H9 (cell line): ENCODE results near the gene ZCCHC17. TPM values are rescaled to one million over a fixed set of nuclear protein-coding genes. Genes with fewer than 3 reads are reported as not detected.

Experiments used
- DNase-seq: peaks from one replicate; pipeline ENCODE4 v3.0.0-alpha.2; 2017
- H2AFZ ChIP-seq: one replicate; pipeline ENCODE4 v1.6.1; 2013; ENCODE audit warnings: mild to moderate bottlenecking, low read length, control low read depth, moderate library complexity
- H2AK5ac ChIP-seq: 2 replicates; pipeline ENCODE4 v1.6.1; 2013; ENCODE audit warnings: low read length, control low read depth, mixed read lengths; ENCODE audit not compliant: insufficient read length
- H2BK120ac ChIP-seq: one replicate; pipeline ENCODE4 v1.6.1; 2013; ENCODE audit warnings: low read depth, mild to moderate bottlenecking, low read length, control low read depth, inconsistent platforms; ENCODE audit not compliant: poor library complexity, severe bottlenecking
- H2BK12ac ChIP-seq: 2 replicates; pipeline ENCODE4 v1.6.1; 2013; ENCODE audit warnings: low read length, control low read depth, mixed read lengths, low read depth; ENCODE audit not compliant: insufficient read length
- H2BK15ac ChIP-seq: 2 replicates; pipeline ENCODE4 v1.6.1; 2013; ENCODE audit warnings: low read depth, low read length, control low read depth
- H2BK20ac ChIP-seq: one replicate; pipeline ENCODE4 v1.6.1; 2013; ENCODE audit warnings: low read depth, mild to moderate bottlenecking, low read length, control low read depth, inconsistent platforms; ENCODE audit not compliant: poor library complexity, severe bottlenecking
- H2BK5ac ChIP-seq: 2 replicates; pipeline ENCODE4 v1.6.1; 2013; ENCODE audit warnings: low read length, control low read depth, mixed read lengths; ENCODE audit not compliant: insufficient read length
- H3K14ac ChIP-seq: 2 replicates; pipeline ENCODE4 v1.6.1; 2013; ENCODE audit warnings: low read length, control low read depth; ENCODE audit not compliant: insufficient read depth
- H3K18ac ChIP-seq: 2 replicates; pipeline ENCODE4 v1.6.1; 2013; ENCODE audit warnings: low read depth, mild to moderate bottlenecking, mixed read lengths, low read length, control low read depth; ENCODE audit not compliant: insufficient read length
- H3K23ac ChIP-seq: 2 replicates; pipeline ENCODE4 v1.6.1; 2013; ENCODE audit warnings: low read length, control low read depth, mixed read lengths, low read depth; ENCODE audit not compliant: insufficient read length
- H3K23me2 ChIP-seq: 2 replicates; pipeline ENCODE4 v1.6.1; 2013; ENCODE audit warnings: low read depth, mild to moderate bottlenecking, mixed read lengths, low read length, control low read depth; ENCODE audit not compliant: insufficient read length, poor library complexity, severe bottlenecking
- H3K27ac ChIP-seq: 2 replicates; pipeline ENCODE4 v1.5.1; 2013; ENCODE audit warnings: low read length, control low read depth, mixed read lengths, low read depth; ENCODE audit not compliant: insufficient read length
- H3K27me3 ChIP-seq: 2 replicates; pipeline ENCODE4 v1.6.1; 2013; ENCODE audit warnings: low read length, control low read depth, inconsistent platforms; ENCODE audit not compliant: insufficient read depth
- H3K4ac ChIP-seq: 2 replicates; pipeline ENCODE4 v1.6.1; 2013; ENCODE audit warnings: low read depth, mild to moderate bottlenecking, control low read depth, inconsistent platforms, low read length, moderate library complexity
- H3K4me1 ChIP-seq: 2 replicates; pipeline ENCODE4 v1.6.1; 2013; ENCODE audit warnings: low read length, control low read depth, inconsistent platforms; ENCODE audit not compliant: insufficient read depth
- H3K4me2 ChIP-seq: 2 replicates; pipeline ENCODE4 v1.6.1; 2013; ENCODE audit warnings: low read length, control low read depth, mixed read lengths; ENCODE audit not compliant: insufficient read length, insufficient read depth
- H3K56ac ChIP-seq: 2 replicates; pipeline ENCODE4 v1.6.1; 2013; ENCODE audit warnings: low read depth, mild to moderate bottlenecking, mixed read lengths, low read length, control low read depth; ENCODE audit not compliant: insufficient read length
- H3K79me1 ChIP-seq: 2 replicates; pipeline ENCODE4 v1.6.1; 2013; ENCODE audit warnings: low read depth, mild to moderate bottlenecking, moderate library complexity, low read length, control low read depth, inconsistent platforms; ENCODE audit not compliant: insufficient read depth, poor library complexity, severe bottlenecking
- H3K79me2 ChIP-seq: 2 replicates; pipeline ENCODE4 v1.6.1; 2013; ENCODE audit warnings: low read length, control low read depth, inconsistent platforms; ENCODE audit not compliant: insufficient read depth
- H3K9ac ChIP-seq: 2 replicates; pipeline ENCODE4 v1.6.1; 2013; ENCODE audit warnings: low read length, control low read depth, mixed read lengths; ENCODE audit not compliant: insufficient read length; ENCODE audit errors: extremely low read depth
- H3K9me3 ChIP-seq: one replicate; pipeline ENCODE4 v1.6.1; 2013; ENCODE audit warnings: low read depth, low read length, inconsistent platforms; ENCODE audit not compliant: control insufficient read depth
- H3T11ph ChIP-seq: one replicate; pipeline ENCODE4 v1.6.1; 2013; ENCODE audit warnings: mild to moderate bottlenecking, low read length, control low read depth, inconsistent platforms
- H4K20me1 ChIP-seq: one replicate; pipeline ENCODE4 v1.6.1; 2013; ENCODE audit not compliant: control insufficient read depth, insufficient read length, insufficient read depth
- H4K5ac ChIP-seq: 2 replicates; pipeline ENCODE4 v1.6.1; 2013; ENCODE audit warnings: low read depth, mild to moderate bottlenecking, mixed read lengths, low read length, control low read depth; ENCODE audit not compliant: insufficient read length
- H4K8ac ChIP-seq: replicated peaks from 2 replicates; pipeline ENCODE4 v1.6.1; 2013; ENCODE audit warnings: low read length, control low read depth, mixed read lengths, low read depth; ENCODE audit not compliant: insufficient read length
- H4K91ac ChIP-seq: 2 replicates; pipeline ENCODE4 v1.6.1; 2013; ENCODE audit warnings: low read depth, mild to moderate bottlenecking, moderate library complexity, mixed read lengths, low read length, control low read depth; ENCODE audit not compliant: insufficient read length
- H3K27ac Mint-ChIP-seq, 3 experiments: 2 replicates in 2 of 3; 3 replicates in 1 of 3; pipeline ENCODE4 v1.8.0; 2020 to 2021; ENCODE audit warnings: mixed read lengths in 3 of 3, mild to moderate bottlenecking in 1 of 3, moderate library complexity in 1 of 3
- H3K27me3 Mint-ChIP-seq: 2 replicates; pipeline ENCODE4 v1.8.0; 2021; ENCODE audit warnings: low read depth, mild to moderate bottlenecking, moderate library complexity, mixed read lengths
- H3K36me3 Mint-ChIP-seq, 3 experiments: 2 replicates in 2 of 3; 3 replicates in 1 of 3; pipeline ENCODE4 v1.8.0; 2020 to 2021; ENCODE audit warnings: low read depth in 3 of 3, mixed read lengths in 3 of 3; ENCODE audit not compliant: insufficient read depth in 1 of 3
- H3K4me1 Mint-ChIP-seq, 2 experiments: 2 replicates each; pipeline ENCODE4 v1.8.0; 2020; ENCODE audit warnings: mixed read lengths in 2 of 2
- H3K4me3 Mint-ChIP-seq, 2 experiments: 2 replicates in 1 of 2; 3 replicates in 1 of 2; pipeline ENCODE4 v1.8.0; 2020 to 2021; ENCODE audit warnings: mild to moderate bottlenecking in 2 of 2, mixed read lengths in 2 of 2, moderate library complexity in 1 of 2
- H3K9me3 Mint-ChIP-seq, 2 experiments: 2 replicates in 1 of 2; 3 replicates in 1 of 2; pipeline ENCODE4 v1.8.0; 2020; ENCODE audit warnings: mild to moderate bottlenecking in 2 of 2, mixed read lengths in 2 of 2, moderate library complexity in 1 of 2
- WGBS: extraction: QIAGEN DNeasy Blood & Tissue Kit; methylation state at CpG from one replicate; pipeline ENCODE4 v1.1.7; 2013; ENCODE audit warnings: missing lambda C conversion rate, low lambda C conversion rate, mixed read lengths; ENCODE audit not compliant: insufficient read length; ENCODE audit errors: extremely low coverage; 5-methylcytosine and 5-hydroxymethylcytosine counted together
- total RNA-seq: library from RNA; stranded (reverse); gene quantifications from 2 replicates; pipeline ENCODE4 v1.2.1, GENCODE V29; 2021
- TF ChIP-seq, protein P1 (sequence below): fragments of 200-600 bp; sonication (generic); conservative IDR thresholded peaks from 3 replicates; pipeline ENCODE4 v1.8.0; 2021; ENCODE audit warnings: antibody characterized with exemption, mild to moderate bottlenecking

Gene ZCCHC17
- total RNA-seq, 1 experiment from 2014 or later, result 50.4 TPM

GRCh38 chr1:31370565-31370964 lies 73.7 kb downstream of the ZCCHC17 start:
- no peaks in the 10 kb centered on the region for H3K79me1 ChIP-seq
- no peak overlapping the region for H3K4me3 Mint-ChIP-seq
- TF ChIP-seq, protein P1, sequence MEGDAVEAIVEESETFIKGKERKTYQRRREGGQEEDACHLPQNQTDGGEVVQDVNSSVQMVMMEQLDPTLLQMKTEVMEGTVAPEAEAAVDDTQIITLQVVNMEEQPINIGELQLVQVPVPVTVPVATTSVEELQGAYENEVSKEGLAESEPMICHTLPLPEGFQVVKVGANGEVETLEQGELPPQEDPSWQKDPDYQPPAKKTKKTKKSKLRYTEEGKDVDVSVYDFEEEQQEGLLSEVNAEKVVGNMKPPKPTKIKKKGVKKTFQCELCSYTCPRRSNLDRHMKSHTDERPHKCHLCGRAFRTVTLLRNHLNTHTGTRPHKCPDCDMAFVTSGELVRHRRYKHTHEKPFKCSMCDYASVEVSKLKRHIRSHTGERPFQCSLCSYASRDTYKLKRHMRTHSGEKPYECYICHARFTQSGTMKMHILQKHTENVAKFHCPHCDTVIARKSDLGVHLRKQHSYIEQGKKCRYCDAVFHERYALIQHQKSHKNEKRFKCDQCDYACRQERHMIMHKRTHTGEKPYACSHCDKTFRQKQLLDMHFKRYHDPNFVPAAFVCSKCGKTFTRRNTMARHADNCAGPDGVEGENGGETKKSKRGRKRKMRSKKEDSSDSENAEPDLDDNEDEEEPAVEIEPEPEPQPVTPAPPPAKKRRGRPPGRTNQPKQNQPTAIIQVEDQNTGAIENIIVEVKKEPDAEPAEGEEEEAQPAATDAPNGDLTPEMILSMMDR, result no peak

More at GRCh38 chr1:31370565-31370964, 73.7 kb downstream of the ZCCHC17 start:
- H3K23ac ChIP-seq, result no peak overlapping the region
- no peak overlapping the region for H3T11ph ChIP-seq
- H4K8ac ChIP-seq, result no peak overlapping the region
- no peak overlapping the region for H4K91ac ChIP-seq
- no CpG with 5 or more reads among the region's 4 CpGs for WGBS
- no peaks in the 10 kb centered on the region for H3K79me2 ChIP-seq
- H3K23me2 ChIP-seq, result peaks cover 10% of the 10 kb centered on the region
- no peaks in the 10 kb centered on the region for H3K9me3 ChIP-seq
- Mint-ChIP-seq H3K27me3 (peaks cover 7% of the 10 kb centered on the region), H3K4me1 (peaks cover 48 to 54% of the 10 kb centered on the region in 2 experiments), H3K36me3 (peaks cover 8 to 20% (median 8%) of the 10 kb centered on the region in 3 experiments; a peak in 5 of 7 replicates), H3K27ac (peak overlapping the region in 1 of 3 experiments; percentile 57; a peak in 1 of 7 replicates), H3K9me3 (no peaks in the 10 kb centered on the region; a peak in 1 of 5 replicates)
- H2BK120ac ChIP-seq, result no peak overlapping the region
- H3K4me2 ChIP-seq, result no peak overlapping the region
- no peak overlapping the region for H2BK12ac ChIP-seq
- no peak overlapping the region for H2AFZ ChIP-seq
- H2BK5ac ChIP-seq, result no peak overlapping the region
- no peak for DNase-seq
- no peak overlapping the region for H2AK5ac ChIP-seq
- H3K27me3 ChIP-seq, result no peaks in the 10 kb centered on the region
- no peak overlapping the region for H3K27ac ChIP-seq
- H3K14ac ChIP-seq, result no peak overlapping the region
- no peak overlapping the region for H2BK20ac ChIP-seq
- H4K20me1 ChIP-seq, result no peaks in the 10 kb centered on the region
- H3K9ac ChIP-seq, result no peak overlapping the region
- H3K56ac ChIP-seq, result no peak overlapping the region
- H3K4me1 ChIP-seq, result peaks cover 16% of the 10 kb centered on the region
- H3K18ac ChIP-seq, result no peak overlapping the region
- H4K5ac ChIP-seq, result no peak overlapping the region
- no peak overlapping the region for H2BK15ac ChIP-seq
- no peak overlapping the region for H3K4ac ChIP-seq
